ENCODE measurements around the gene AOPEP. TPM values are rescaled to one million over a fixed set of nuclear protein-coding genes. Genes with fewer than 3 reads are reported as not detected.

AOPEP gene
- total RNA-seq, 1 donor from 2014 or later, result 75.3 TPM

GRCh38 chr9:95031711-95032461 is 305.4 kb downstream of the AOPEP start:
- Histone ChIP-seq H4K20me1 (ENCODE audit: insufficient read depth, low read length) (peaks cover 85% of the 10 kb centered on the region), H3K9ac (ENCODE audit: low read length) (peak overlapping the region; percentile 2), H3K4me2 (ENCODE audit: low read length) (peak overlapping the region; percentile 3), H3K36me3 (ENCODE audit: insufficient read depth, low read length) (peaks cover 20% of the 10 kb centered on the region), H2AFZ (ENCODE audit: low read depth, low read length) (no peak overlapping the region), H3K79me2 (ENCODE audit: insufficient read depth, low read length) (peaks cover 96% of the 10 kb centered on the region), H3K4me1 (ENCODE audit: insufficient read depth, low read length) (peaks cover 14% of the 10 kb centered on the region), H3K9me3 (ENCODE audit: insufficient read depth, low read depth, low read length) (no peaks in the 10 kb centered on the region), H3K4me3 (ENCODE audit: insufficient read depth, low read depth, low read length) (no peak overlapping the region), H3K27ac (ENCODE audit: low read depth, low read length) (peak overlapping the region; percentile 11), H3K27me3 (ENCODE audit: insufficient read depth, low read length) (no peaks in the 10 kb centered on the region)
- FAIRE-seq (no peak), DNase-seq (ENCODE audit: low read depth) (no peak)
- H3K27ac Mint-ChIP-seq (ENCODE audit: unreplicated experiment), result no peak overlapping the region
- H3K9me3 Mint-ChIP-seq (ENCODE audit: unreplicated experiment), result no peaks in the 10 kb centered on the region
- peaks cover 7% of the 10 kb centered on the region for H3K36me3 Mint-ChIP-seq (ENCODE audit: low read depth, unreplicated experiment)
- no peak overlapping the region for H3K4me3 Mint-ChIP-seq (ENCODE audit: unreplicated experiment)
- H3K27me3 Mint-ChIP-seq (ENCODE audit: low read depth, unreplicated experiment), result no peaks in the 10 kb centered on the region
- no peak for TF ChIP-seq EZH2 (IDR thresholded peaks at IDR 0.05; ENCODE audit: insufficient read depth, low read length)
- TF ChIP-seq CTCF (IDR thresholded peaks at IDR 0.05; ENCODE audit: insufficient read depth, low read depth, low read length), result no peak
- peaks cover 57% of the 10 kb centered on the region for H3K4me1 Mint-ChIP-seq (ENCODE audit: low read depth, unreplicated experiment)

GRCh38 chr9:95032580-95033341 is 306.3 kb downstream of the AOPEP start:
- H3K4me1 ChIP-seq (ENCODE audit: insufficient read depth, low read length), result peaks cover 18% of the 10 kb centered on the region
- H3K9ac ChIP-seq (ENCODE audit: low read length), result no peak overlapping the region
- H3K4me2 ChIP-seq (ENCODE audit: low read length), result no peak overlapping the region
- no peaks in the 10 kb centered on the region for H3K9me3 ChIP-seq (ENCODE audit: insufficient read depth, low read depth, low read length)
- H3K9me3 Mint-ChIP-seq (ENCODE audit: unreplicated experiment), result no peaks in the 10 kb centered on the region
- H3K27ac Mint-ChIP-seq (ENCODE audit: unreplicated experiment), result no peak overlapping the region
- no peak overlapping the region for H3K4me3 Mint-ChIP-seq (ENCODE audit: unreplicated experiment)
- no peak for TF ChIP-seq CTCF (IDR thresholded peaks at IDR 0.05; ENCODE audit: insufficient read depth, low read depth, low read length)
- TF ChIP-seq EZH2 (IDR thresholded peaks at IDR 0.05; ENCODE audit: insufficient read depth, low read length), result no peak
- no peak overlapping the region for H2AFZ ChIP-seq (ENCODE audit: low read depth, low read length)
- peak overlapping the region; percentile 11 for H3K27ac ChIP-seq (ENCODE audit: low read depth, low read length)
- no peaks in the 10 kb centered on the region for H3K27me3 Mint-ChIP-seq (ENCODE audit: low read depth, unreplicated experiment)
- FAIRE-seq (no peak), DNase-seq (ENCODE audit: low read depth) (no peak)
- H3K4me1 Mint-ChIP-seq (ENCODE audit: low read depth, unreplicated experiment), result peaks cover 64% of the 10 kb centered on the region
- no peaks in the 10 kb centered on the region for H3K27me3 ChIP-seq (ENCODE audit: insufficient read depth, low read length)
- H3K79me2 ChIP-seq (ENCODE audit: insufficient read depth, low read length), result peaks cover 96% of the 10 kb centered on the region
- H3K4me3 ChIP-seq (ENCODE audit: insufficient read depth, low read depth, low read length), result no peak overlapping the region
- peaks cover 7% of the 10 kb centered on the region for H3K36me3 Mint-ChIP-seq (ENCODE audit: low read depth, unreplicated experiment)
- H3K36me3 ChIP-seq (ENCODE audit: insufficient read depth, low read length), result peaks cover 27% of the 10 kb centered on the region
- H4K20me1 ChIP-seq (ENCODE audit: insufficient read depth, low read length), result peaks cover 91% of the 10 kb centered on the region

All from astrocyte (in vitro differentiated cells and primary cell).